Hair follicle dermal papilla cell (primary cell): ENCODE results near the gene CKLF. TPM values are rescaled to one million over a fixed set of nuclear protein-coding genes. Genes with fewer than 3 reads are reported as not detected.

Experiments used
- small RNA-seq: library from RNA; depleted of rRNA; stranded (forward); fragments of <200 nt; gene quantifications from one replicate; pipeline ENCODE3, GENCODE V24; 2012
- total RNA-seq: library from RNA; depleted of rRNA; stranded (reverse); fragments of >200 nt; gene quantifications from 2 replicates; pipeline ENCODE4 v1.2.3, GENCODE V29; 2012

Gene CKLF, protein sequence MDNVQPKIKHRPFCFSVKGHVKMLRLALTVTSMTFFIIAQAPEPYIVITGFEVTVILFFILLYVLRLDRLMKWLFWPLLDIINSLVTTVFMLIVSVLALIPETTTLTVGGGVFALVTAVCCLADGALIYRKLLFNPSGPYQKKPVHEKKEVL
- total RNA-seq: 25.4 and 25.8 TPM in 2 replicates

DNA sequence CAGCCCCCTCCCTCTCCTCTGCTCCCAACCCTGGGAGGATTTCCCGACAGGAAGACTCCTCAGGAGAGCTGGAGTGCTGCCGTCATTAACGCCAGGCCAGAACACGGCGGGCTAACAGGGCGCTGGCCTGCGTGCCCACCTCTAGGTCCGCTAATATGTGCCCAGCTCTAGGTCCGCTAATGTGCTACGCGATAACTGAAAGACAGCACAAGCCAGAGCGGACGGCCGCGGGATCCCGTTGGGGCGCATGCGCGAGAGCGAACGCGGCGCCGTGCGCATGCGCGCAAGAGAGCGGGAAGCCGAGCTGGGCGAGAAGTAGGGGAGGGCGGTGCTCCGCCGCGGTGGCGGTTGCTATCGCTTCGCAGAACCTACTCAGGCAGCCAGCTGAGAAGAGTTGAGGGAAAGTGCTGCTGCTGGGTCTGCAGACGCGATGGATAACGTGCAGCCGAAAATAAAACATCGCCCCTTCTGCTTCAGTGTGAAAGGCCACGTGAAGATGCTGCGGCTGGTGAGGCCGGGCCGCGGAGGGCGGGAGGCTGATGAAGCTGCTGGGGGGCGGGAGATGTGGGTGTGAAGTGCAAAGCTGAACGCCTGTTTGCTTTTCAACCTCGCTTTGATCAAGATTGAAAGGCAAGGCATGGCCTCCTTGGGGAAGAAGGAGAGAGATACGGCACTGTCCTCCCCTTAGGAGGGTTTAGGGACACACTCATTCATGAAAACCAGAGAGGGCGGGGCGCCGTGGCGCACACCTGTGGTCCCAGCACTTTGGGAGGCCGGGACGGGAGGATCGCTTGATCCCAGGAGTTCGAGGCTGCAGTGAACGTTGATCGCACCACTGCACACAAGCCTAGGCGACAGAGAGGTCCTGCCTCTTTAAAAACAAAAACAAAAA is at the start of gene CKLF:
TSS of gene CKLF (plus strand) at position 291 of the 892 bp plus-strand sequence. CDS start at position 431, 140 bp downstream.

GRCh38 chr16:66549284-66550131 is 2.9 kb upstream of the CKLF start, which contains the start of gene TK2:
TK2 (minus strand) TSS chr16:66550122; CDS start chr16:66550061, 61 bp downstream.

DNA sequence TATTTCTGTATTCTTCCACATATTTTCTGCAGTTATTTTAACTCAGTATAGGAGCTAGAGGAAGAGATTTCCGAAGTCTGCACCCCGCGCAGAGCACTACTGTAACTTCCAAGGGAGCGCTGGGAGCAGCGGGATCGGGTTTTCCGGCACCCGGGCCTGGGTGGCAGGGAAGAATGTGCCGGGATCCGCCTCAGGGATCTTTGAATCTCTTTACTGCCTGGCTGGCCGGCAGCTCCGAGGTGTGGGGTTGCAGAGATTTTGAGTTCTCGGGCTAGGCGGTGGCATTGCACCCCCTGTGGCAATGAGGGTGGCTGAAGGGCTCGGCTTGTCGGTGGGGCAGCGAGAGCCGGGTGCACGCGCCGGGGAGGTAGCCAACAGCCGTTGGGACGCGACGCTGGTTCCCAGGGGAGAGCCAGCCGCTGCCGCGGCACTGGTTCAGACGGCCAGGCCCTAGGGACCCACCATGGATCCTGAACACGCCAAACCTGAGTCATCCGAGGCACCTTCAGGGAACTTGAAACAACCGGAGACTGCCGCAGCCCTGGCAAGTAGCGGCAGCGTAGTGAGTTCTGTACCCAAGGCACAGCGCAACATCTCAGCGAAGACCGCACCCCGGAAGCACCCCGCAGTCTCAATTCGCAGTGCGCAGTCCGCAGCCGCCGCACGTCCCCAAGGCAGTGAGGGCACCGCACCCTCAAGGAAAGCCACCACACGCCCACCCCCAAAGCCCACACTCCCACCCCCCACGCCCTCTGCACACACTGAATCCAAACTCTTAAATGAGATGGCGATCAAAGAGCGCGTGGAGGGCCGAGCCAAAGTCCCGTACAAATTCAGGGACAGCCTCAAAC is 13.9 kb downstream of the CKLF start, which contains the start of gene CMTM1:
TSS of gene CMTM1 (plus strand) at position 389 of the 851 bp plus-strand sequence. CDS start at position 464, 75 bp downstream.

DNA sequence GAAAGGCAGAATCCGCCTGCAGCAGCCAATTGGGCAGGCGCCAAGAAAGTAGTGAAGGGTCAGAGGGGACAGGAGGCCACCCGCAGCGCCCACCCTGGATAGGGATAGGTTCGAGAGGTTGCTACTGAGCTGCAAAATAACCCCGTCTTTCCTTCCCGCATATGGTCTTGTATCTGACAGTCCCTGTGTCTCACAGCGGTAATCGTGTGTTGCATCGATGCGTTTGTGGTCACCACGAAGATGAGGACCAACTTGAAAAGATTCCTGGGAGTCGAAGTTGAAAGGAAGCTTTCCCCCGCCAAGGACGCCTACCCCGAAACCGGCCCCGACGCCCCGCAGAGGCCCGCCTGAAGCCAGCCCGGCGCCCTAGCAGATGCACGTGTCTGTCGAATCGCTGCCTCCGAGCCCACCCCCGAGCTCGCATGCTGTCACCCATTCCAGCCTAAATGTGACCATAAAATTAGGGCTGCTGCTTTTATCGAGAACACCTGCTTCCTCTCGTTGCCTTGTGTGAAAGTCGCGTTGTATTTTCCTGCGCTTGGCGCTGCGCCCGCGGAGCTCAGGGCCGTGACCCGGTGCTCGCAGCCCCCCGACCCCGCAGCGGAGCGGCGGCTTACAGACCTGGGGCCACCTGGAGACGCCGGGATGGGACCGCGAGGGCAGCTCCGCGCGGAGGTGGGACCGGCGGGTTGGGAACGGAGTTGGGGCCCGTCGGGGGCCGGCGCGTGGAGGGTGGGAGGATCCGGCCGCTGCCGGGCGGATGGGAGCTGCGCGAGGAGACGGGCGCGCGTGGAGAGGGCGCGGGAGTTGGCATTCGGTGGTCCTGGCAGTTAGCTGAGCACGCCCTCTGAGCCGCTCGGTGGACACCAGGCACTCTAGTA is 26.5 kb downstream of the CKLF start, which contains the start of gene CMTM2:
TSS of gene CMTM2 (plus strand) at position 813 of the 881 bp plus-strand sequence. CDS start 145 bp downstream, outside the sequence.

DNA sequence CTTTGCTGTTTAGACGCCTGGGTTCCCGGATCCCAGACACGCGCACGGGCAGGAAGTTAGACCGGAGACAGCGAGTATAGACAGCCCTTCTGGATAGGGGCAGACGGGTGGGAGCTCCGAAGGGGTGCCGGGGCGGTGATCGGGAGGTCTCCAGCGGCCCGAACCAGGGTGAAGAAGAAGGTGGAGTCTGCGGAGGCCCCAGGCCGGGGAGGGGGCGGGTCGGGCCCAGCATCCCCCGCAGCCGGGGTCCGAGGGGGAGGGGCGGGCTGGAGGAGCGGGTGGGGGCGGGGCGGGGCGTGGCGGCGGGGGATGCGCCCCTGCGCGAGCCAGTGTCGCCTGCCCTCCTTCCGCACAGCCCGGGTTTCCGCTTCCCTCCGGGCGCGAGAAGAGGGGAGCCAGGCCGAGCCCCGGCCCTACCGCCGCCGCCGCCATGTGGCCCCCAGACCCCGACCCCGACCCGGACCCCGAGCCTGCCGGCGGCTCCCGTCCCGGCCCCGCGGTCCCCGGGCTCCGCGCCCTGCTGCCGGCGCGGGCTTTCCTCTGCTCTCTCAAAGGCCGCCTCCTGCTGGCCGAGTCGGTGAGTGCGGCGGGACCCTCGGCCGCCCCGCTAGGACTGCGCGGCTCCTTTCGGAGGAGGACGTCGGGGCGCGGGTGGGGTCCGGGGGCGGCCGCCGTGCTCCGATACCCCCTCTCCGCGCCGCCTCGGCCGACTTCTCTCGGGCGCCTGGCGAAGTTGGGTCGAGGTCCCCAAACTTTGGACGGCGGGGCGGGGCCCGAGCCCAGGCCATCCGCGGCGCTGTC is 52.2 kb downstream of the CKLF start, which contains the start of gene CMTM3:
TSS of gene CMTM3 (plus strand) at position 329 of the 801 bp plus-strand sequence. CDS start at position 431, 102 bp downstream.

Small RNA genes lying within 50 kb of the gene (small RNA-seq; reads per million reads assigned to genes)
- not detected for gene CKLF-CMTM1

Other genes starting within 250 kb of the CKLF start
- under 0.01 TPM in 1 of 2 replicates, not detected in the other for gene CDH5, start 185.9 kb upstream of the CKLF start, total RNA-seq
- 0.16 and 3.6 TPM in 2 replicates for gene BEAN1, start 125.3 kb upstream of the CKLF start, total RNA-seq
- gene TK2, start 2.5 kb upstream of the CKLF start, total RNA-seq: 54.5 and 61.7 TPM in 2 replicates
- gene CMTM1, start 13.9 kb downstream of the CKLF start, total RNA-seq: 3.4 and 3.6 TPM in 2 replicates
- not detected in 2 replicates for gene CMTM2, start 26.9 kb downstream of the CKLF start, total RNA-seq
- 35.6 and 40.9 TPM in 2 replicates for gene CMTM3, start 52.1 kb downstream of the CKLF start, total RNA-seq
- gene CMTM4, start 144.2 kb downstream of the CKLF start, total RNA-seq: 29.4 and 37.0 TPM in 2 replicates
- 153 and 180 TPM in 2 replicates for gene DYNC1LI2, start 199.0 kb downstream of the CKLF start, total RNA-seq
- 0.12 and 0.16 TPM in 2 replicates for gene TERB1, start 249.0 kb downstream of the CKLF start, total RNA-seq